Activated CD8-positive, alpha-beta memory T cell treated with anti-CD3 and anti-CD28 coated beads, Interleukin-2, amount 50 U/mL, for 1 hour (primary cell): ENCODE measurements around the gene CFAP107.

ENCODE experiments used
- DNase-seq: peaks from one replicate; pipeline ENCODE4 v3.0.0-alpha.2; 2020; ENCODE audit errors: extremely low read depth

CFAP107 gene

GRCh38 chr1:12741946-12742345 is 4.1 kb upstream of the CFAP107 start:
- no peak for DNase-seq

GRCh38 chr1:12745126-12745991 is 641 bp upstream of the CFAP107 start:
- DNase-seq: no peak

GRCh38 chr1:12748778-12749355 is 2.9 kb downstream of the CFAP107 start:
- DNase-seq: no peak

DNA sequence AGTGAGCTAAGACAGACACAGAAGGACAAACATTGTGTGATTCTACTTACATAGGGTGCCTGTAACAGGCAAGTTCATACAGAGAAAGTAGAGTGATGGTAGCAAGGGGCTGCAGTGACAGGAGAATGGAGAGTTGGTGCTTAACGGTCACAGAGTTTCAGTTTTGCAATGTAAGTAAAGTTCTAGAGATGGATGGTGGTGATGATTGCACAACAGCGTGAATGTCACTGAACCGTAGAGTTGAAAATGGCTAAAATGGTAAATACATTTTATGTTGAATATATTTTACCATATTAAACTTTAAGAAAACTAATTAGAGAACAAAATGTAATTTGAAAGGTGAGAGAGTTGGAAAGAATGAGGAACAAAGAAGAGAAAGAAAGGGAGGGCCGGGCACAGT is 8.7 kb downstream of the CFAP107 start:
- DNase-seq: no peak

DNA sequence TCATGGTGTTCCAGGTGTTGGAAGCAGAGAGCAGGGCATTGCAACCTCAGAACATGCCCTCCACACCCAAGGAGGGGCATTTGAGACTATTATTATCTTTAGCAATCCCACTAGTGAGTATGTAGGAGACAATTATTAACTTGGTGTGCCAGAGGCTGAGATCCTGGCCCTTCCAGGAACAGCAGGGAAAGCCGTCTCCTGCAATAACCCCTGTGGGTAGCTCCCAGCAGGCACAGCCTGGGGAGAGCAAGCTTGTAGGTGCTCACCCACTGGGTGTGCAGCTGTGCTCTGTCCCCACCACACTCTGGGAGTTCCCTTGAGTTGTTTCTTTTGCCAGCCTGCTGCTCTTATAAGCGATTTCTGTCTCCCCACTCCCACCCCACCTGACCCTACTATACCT is 10.3 kb downstream of the CFAP107 start:
- no peak for DNase-seq

DNA sequence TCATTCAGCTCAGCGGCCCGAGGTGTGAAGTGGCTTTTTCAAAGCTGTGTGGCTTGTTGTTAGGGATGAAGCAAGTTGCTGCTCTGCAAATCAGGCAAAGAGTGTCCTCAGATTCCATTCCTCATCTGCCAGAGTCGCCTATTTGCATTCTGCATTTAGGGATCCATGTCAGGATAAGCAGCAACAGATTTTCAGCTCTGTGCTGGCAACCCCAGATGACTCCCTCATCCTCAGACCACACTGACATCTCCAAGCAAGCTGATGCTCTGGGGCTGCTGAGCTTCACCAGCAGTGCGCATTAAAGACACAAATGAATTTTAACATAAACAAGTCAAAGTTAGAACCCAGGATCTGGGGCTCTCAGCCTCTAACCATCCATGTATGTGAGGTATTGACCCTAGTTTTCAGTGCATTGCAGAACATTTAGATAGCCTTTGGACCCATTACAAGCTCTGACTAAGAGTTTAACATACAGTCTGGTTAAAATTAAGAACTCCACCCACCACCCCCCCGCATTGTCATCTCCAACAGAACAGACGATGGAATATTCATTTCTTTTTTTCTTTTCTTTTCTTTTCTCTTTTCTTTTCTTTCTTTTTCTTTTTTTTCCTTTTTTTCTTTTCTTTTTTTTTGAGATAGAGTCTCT is 10.9 kb downstream of the CFAP107 start:
- DNase-seq: no peak

DNA sequence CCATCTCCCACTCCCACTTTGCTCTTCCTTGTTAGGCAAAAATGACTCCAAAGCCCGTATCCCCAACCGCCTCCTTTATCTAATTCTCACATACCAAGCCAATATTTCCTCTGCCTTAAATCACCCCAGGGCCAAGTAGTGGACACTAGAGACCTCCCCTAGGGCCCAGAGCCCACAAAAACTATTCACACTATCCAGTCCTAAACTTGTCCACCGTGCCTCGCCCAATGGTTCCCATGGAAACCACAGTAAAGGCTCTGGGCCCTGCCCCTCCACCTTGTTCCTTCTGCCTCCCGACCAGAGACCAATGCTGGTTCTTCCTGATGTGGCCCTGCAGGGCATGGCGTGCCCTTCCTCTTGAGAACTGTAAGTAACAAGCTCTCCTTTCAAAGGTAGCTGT is 11.8 kb downstream of the CFAP107 start:
- no peak for DNase-seq

GRCh38 chr1:12760256-12760795 is 14.3 kb downstream of the CFAP107 start:
- DNase-seq: no peak

DNA sequence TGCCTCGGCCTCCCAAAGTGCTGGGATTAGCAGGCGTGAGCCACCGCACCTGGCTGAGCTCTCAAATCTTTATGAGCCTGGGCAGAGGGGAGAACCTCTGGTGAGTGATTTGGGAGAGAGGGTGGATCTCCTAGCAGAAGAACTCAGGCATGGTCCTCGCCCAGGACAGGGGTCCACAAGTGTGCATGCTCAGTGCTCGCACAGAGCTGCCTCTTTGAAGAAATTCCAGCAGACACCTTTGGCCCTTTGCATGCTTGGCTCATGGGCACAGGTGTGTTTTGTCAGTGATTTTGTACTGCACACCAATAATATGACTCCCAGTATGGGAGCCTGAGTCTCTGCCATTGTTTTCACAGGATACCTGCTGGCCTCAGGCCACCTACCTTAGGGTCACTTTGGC is 15.8 kb downstream of the CFAP107 start:
- DNase-seq: no peak

GRCh38 chr1:12762766-12763165 is 16.8 kb downstream of the CFAP107 start:
- DNase-seq: no peak

DNA sequence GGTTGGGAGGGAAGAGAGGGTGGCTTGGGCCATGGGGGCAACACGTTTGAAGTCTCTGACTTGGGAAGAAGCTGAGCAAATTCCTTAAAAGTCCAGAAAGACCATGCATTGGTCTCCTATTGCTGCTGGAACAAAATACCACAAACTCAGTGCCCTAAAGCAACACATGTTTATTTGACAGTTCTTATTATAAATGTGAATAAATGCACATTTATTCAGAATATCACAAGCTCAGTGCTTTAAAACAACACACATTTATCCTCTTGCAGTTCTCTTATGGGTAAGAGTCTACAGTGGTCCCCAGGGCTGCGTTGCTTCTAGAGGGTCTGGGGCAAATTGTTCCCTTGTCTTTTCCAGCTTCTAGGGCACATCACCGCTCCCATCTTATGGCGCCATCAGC is 17.5 kb downstream of the CFAP107 start:
- no peak for DNase-seq

DNA sequence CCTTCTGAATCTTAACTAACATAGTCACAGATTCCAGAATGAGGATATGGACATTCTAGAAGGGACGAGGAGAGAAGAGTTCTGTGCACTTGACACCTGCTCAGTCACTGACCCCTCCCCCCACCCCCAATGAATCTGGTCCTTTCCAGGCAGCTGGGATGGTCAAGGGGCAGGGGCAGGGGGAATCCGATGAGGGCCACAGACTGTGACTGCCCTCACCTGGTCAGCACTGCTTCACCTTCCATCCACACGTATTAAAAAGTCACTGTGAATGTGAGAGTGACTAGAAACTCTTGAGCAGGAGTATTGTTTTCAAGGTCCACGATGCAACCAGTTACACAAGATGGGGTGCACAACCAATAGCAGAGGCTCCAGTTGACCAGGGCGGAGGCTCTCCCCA is 18.0 kb downstream of the CFAP107 start:
- no peak for DNase-seq

GRCh38 chr1:12769031-12769430 is 23.0 kb downstream of the CFAP107 start:
- DNase-seq: no peak

DNA sequence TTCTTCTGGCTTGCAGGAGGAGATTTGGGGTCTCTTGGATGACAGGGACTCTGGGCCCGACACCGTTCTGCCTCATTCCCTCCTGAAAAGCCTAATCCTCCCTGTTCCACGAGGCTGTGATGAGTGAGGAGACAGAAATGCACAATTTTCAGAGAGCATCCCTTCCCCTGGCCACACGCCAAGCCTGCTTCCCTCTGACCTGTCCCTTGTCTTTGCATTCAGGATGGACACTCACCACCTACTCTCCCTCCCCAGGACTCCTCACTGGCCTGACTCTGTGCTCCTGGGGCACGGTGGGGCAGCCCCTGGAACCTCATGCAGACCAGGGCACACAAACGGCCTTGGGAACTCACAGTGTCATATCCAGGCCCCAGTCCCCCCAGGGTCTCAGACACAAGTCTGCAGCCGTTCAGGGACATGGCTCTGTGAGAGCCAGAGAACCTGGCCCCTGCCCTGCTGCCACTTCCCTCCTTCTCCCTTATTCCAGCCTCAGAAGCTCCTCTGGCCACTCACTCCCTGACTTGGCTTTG is 24.0 kb downstream of the CFAP107 start:
- DNase-seq: no peak

GRCh38 chr1:12770620-12771019 is 24.6 kb downstream of the CFAP107 start:
- no peak for DNase-seq

DNA sequence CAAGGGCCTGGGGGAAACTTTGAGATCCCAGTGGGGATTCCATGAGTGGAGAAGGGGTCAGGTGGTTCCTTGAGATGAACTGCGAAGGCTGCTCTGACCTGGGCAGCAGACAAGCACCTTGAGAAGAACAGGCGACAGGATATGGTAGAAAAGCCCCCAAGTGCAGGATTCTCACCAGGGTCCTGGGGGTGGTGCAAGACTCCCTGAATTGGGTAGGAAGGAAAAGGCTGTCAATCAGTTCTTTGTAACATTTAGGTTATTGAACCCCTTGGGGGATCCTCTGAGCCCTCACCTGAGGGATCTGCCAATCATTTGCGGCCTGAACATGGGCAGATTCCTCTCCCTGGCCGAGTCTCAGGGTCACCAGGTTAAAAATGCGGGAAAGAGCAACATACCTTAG is 25.2 kb downstream of the CFAP107 start:
- DNase-seq: no peak

GRCh38 chr1:12772520-12772919 is 26.5 kb downstream of the CFAP107 start:
- no peak for DNase-seq

GRCh38 chr1:12773438-12773837 is 27.4 kb downstream of the CFAP107 start, which contains the start of gene PRAMEF12:
PRAMEF12 (plus strand) TSS chr1:12773738; CDS start chr1:12774868, 1,130 bp downstream.
- no peak for DNase-seq

GRCh38 chr1:12774801-12775345 is 28.9 kb downstream of the CFAP107 start:
- DNase-seq: no peak

GRCh38 chr1:12775443-12775842 is 29.4 kb downstream of the CFAP107 start:
- DNase-seq: no peak

DNA sequence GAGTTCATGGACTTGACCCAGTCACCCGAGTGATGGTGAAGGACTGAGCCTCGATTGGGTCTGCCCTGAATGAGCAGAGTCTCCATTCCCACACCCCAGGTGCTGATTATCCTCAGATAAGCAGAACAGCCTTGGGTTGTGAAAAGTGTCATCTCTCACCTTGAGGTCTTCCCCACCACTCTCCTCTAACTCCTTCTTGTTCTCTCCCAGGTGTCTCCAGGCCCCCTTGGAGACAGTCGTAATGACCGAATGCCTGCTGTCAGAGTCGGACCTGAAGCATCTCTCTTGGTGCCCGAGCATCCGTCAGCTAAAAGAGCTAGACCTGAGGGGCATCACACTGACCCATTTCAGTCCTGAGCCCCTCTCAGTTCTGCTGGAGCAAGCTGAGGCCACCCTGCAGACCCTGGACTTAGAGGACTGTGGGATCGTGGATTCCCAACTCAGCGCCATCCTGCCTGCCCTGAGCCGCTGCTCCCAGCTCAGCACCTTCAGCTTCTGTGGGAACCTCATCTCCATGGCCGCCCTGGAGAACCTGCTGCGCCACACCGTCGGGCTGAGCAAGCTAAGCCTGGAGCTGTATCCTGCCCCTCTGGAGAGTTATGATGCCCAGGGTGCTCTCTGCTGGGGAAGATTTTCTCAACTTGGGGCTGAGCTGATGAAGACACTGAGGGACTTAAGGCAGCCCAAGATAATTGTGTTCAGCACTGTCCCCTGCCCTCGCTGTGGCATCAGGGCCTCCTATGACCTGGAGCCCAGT is 31.0 kb downstream of the CFAP107 start:
- DNase-seq: no peak
